Brain pericyte (primary cell): ENCODE results near the gene CLEC14A.
A peak's percentile ranks its signal among the peaks of the same experiment; 100 is the strongest.

ENCODE experiments used
- DNase-seq: peaks from one replicate; pipeline ENCODE4 v3.0.0-alpha.2; 2012; ENCODE audit warnings: low read depth, low spot score

The CLEC14A gene

DNA sequence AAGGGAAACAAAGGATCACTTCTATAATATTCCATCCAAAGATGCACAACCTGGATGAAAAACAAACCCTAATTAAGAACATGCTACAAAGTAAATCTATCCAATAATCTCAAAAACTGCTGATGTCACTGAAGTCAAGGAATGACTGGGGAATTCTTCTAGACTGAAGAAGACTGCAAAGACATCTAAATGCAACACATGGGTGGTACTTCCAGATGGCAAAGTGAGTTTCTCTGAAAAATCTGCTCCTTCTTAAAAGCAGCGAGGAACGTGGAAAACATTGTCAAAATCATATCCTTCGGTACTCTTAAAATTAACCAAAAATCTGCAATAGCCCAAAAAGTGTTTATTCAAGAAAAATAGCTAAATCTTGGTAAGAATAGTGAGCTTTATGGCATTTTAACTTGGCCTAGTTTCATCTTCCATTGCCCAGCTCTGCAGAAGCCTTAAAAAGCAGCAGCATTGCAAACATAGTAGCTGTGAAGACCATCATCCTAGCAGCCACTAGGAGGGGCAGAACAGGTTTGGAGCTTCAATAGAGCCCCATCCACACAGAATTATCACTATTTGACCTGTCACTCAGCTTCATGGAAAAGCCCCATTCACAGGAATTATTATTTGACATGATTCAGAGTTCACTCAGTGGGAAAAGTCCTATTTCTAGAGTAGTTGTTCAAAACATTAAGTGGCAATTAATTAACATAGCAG lies 7.4 kb downstream of the CLEC14A start:
- no peak for DNase-seq

DNA sequence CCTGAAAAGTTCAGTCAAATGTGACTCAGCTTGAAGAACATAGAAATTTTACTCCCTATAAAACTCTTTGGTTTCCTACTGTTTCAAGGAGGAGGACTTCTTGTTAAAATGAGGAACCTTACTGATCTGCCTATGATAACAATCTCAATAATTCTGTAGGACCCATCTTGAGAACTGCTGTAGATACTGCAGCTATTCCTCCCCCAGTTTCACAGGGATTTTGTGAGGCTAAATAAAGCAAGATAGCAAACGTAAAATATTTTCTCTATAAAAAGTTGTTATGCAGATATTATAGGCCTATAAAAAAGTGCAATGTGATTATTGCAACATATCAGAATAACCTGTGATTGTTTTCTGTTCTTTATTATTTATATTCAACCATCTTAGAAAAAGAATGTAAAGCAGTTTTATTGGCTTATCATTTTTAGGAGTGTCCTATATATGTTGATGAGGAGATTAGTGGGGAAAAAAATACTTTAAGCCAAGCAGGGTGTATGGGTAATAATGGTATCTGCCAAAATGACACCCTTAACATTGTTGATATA lies 12.1 kb downstream of the CLEC14A start:
- DNase-seq = no peak

DNA sequence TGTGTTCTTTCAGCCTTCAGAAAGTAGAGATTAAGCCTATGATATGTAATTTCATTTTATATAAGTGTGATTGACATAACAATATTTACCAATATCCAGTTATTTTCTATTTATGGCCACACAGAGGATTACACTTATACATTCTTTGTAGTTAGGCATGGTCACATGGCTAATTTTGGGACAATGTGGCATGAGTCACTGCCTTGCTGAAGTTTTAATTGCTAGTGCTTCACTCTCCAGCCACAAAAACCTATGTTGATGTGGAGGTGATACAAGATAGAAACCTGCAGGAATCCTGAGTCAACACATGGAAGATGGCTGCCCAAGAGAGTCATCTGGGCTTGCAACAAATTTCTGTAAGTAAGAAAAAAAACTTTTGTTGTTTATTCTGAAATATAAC lies 17.0 kb downstream of the CLEC14A start:
- DNase-seq = no peak

DNA sequence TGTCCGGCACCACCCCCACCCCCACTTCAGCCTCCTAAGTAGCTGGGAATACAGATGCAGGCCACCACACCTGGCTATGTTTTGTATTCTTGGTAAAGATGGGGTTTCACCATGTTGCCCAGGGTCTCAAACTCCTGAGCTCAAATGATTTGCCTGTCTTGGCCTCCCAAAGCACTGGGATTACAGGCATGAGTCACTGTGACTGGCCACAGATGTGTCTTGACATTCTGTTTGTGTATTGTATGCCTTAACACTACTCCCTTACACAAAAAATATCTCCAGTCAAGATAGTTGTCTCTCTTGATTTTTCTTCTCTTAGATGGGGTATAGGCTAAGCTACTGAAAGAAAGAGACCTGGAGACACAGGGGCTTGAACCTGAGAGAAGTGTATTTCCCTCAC lies 17.6 kb downstream of the CLEC14A start:
- DNase-seq = no peak

DNA sequence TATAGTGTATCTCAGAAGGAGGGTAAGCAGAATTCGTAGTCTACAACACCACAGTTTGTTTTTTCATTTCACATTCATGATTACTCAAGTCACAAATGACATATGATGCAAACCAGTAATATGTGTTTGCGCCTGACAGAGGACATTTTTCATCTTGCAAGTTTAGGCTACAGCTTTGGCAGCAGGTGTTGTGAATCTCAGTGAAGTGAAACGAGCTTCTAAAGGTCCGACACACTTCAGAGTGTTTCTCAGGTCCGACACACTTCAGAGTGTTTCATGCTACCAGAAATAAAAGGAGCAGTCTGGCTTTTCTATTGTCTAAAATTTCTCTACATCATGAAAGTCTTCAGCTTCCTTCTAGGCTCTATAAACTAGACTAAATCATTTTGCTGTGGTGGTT lies 22.7 kb downstream of the CLEC14A start:
- DNase-seq = no peak

DNA sequence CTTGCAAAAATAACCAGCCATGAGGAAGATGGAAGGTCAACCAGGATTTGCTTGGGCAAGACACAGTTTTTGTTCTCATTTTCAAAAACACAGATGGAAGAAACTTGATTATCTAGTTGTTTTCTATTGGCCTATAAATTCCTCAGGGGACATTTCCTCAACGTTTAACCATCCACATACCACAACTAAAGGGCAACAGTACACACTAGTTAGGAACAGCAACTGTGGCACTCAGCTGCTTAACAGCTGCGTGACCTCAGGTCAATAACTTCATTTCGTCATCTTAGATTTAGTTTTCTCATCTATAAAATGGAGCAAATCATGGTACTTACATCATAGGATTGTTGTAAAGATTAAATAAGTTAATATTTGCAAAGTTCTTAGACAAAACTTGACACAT lies 29.5 kb downstream of the CLEC14A start:
- no peak for DNase-seq

DNA sequence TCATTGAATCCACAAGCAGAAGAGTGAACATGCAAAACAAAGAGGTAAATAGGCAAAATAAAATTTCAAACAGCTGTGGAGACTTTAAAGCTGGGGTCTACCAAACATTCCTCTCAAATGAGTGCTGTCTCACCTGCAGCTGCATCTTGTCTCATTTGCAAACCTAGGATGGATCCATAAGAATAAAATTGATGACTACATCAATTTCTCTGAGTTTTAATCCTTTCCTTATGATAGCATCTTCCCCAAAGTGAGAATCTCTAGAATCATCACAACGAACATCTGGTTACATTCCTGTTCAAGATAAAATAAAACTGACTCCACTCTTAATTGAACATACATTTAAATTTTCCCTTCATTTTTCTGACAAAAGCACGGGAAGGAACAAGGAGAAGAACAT lies 29.9 kb downstream of the CLEC14A start:
- DNase-seq = no peak

DNA sequence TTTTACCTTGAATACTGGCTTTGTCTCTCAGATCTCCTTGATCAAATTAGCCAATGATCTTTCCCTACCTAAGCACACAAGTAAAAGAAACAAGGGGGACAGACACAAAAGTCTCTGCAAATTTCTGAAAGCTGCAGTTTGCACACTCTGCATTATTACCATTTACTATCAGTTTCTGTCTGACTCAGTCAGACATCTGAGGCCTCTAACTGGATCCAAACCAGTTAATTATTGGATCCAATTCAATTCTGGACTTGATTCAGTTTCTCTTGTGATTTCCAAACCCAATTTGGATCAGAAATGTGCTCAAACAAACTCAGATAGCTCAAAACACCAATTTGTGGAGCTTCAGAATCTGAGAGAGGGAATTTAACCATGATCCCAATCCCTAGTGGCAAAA lies 31.6 kb downstream of the CLEC14A start:
- DNase-seq = no peak

DNA sequence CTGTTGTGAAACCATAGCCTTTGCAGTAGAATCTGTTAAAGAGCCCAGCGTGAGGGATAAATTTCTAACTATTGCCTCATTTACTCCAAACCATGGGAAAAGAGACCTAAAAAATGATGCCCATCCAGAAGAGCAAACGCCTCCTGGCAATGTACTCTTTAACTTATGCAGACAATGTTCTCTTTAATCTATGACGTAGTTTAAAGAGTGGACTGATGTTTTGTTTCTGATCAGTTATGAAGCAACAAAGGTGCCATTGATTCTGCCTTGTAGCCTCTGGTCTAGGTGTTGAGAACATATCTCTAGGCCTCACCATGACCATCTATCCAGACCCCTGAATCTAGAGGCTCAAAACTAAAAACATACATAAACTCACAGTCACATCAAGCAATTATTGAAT lies 34.8 kb downstream of the CLEC14A start:
- no peak for DNase-seq

DNA sequence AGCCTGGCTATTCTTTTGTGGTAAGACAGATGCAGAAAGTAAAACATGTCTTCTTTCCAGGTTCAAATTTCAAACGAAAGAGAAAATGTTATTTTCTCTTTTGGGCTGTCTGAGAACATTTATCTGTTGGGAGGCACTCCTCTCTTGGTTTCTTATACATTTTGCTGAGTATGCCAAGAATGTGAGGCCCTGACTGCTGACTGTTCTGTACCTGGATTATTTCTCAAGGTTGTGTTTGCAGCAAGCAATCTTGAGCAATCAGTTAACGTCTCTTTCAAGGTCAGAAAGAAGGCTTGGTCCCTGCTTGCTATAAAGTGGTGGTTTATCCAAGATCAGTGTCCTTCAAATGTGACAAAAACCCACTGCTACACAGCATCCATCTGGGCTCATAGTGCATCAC lies 38.3 kb downstream of the CLEC14A start:
- DNase-seq = no peak

DNA sequence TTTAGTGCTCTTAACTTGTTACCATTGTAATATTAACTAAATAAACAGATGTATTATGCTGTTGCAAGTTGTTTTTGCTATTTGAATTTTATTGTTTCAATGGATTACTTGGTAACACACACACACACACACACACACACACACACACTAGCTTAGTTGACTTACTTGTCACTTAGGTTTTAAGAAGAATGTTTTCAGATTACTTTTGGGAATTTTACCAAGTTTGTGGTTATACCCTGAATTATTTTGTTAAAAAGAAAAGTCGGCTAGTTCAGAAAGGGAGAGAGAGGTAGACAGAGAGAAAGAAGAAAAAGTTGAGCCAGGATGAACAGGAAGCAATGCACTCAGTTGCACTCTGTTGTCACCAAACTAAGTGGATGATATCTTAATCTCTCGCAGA lies 42.9 kb downstream of the CLEC14A start:
- DNase-seq = no peak

DNA sequence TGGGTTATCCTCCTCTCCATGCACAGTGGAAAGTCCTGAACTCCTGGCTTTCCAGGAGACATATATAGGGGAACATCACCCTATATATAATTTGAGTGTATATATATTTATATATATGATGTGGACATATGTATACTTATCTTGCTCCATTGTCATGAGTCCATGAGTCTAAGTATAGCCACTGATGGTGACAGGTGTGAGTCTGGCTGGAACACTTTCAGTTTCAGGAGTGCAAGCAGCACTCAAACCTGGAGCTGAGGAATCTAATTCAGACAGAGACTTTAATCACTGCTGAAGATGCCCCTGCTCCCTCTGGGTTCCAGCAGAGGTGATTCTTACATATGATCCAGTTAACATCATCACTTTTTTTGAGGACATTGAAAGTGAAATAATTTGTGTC lies 43.8 kb downstream of the CLEC14A start:
- no peak for DNase-seq

DNA sequence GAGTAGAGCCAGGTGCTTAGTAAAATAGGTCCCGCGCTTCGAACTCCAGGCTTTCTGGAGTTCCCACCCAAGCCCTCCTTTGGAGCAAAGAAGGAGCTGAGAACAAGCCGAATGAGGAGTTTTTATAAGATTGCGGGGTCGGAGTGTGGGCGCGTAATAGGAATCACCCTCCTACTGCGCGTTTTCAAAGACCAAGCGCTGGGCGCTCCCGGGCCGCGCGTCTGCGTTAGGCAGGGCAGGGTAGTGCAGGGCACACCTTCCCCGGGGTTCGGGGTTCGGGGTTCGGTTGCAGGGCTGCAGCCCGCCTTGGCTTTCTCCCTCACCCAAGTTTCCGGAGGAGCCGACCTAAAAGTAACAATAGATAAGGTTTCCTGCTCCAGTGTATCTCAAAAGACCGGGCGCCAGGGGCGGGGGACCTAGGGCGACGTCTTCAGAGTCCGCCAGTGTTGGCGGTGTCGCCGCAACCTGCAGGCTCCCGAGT lies 44.6 kb downstream of the CLEC14A start:
- no peak for DNase-seq

DNA sequence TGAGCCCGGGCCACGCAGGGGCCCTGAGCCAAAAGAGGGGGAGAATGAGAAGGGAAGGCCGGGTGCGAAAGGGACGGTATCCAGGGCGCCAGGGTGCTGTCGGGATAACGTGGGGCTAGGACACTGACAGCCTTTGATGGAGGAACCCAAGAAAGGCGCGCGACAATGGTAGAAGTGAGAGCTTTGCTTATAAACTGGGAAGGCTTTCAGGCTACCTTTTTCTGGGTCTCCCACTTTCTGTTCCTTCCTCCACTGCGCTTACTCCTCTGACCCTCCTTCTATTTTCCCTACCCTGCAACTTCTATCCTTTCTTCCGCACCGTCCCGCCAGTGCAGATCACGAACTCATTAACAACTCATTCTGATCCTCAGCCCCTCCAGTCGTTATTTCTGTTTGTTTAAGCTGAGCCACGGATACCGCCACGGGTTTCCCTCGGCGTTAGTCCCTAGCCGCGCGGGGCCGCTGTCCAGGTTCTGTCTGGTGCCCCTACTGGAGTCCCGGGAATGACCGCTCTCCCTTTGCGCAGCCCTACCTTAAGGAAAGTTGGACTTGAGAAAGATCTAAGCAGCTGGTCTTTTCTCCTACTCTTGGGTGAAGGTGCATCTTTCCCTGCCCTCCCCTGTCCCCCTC lies 45.2 kb downstream of the CLEC14A start:
- no peak for DNase-seq

DNA sequence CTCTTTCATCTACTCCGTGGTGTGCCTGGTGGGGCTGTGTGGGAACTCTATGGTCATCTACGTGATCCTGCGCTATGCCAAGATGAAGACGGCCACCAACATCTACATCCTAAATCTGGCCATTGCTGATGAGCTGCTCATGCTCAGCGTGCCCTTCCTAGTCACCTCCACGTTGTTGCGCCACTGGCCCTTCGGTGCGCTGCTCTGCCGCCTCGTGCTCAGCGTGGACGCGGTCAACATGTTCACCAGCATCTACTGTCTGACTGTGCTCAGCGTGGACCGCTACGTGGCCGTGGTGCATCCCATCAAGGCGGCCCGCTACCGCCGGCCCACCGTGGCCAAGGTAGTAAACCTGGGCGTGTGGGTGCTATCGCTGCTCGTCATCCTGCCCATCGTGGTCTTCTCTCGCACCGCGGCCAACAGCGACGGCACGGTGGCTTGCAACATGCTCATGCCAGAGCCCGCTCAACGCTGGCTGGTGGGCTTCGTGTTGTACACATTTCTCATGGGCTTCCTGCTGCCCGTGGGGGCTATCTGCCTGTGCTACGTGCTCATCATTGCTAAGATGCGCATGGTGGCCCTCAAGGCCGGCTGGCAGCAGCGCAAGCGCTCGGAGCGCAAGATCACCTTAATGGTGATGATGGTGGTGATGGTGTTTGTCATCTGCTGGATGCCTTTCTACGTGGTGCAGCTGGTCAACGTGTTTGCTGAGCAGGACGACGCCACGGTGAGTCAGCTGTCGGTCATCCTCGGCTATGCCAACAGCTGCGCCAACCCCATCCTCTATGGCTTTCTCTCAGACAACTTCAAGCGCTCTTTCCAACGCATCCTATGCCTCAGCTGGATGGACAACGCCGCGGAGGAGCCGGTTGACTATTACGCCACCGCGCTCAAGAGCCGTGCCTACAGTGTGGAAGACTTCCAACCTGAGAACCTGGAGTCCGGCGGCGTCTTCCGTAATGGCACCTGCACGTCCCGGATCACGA lies 46.0 kb downstream of the CLEC14A start:
- peak; percentile 12 for DNase-seq

DNA sequence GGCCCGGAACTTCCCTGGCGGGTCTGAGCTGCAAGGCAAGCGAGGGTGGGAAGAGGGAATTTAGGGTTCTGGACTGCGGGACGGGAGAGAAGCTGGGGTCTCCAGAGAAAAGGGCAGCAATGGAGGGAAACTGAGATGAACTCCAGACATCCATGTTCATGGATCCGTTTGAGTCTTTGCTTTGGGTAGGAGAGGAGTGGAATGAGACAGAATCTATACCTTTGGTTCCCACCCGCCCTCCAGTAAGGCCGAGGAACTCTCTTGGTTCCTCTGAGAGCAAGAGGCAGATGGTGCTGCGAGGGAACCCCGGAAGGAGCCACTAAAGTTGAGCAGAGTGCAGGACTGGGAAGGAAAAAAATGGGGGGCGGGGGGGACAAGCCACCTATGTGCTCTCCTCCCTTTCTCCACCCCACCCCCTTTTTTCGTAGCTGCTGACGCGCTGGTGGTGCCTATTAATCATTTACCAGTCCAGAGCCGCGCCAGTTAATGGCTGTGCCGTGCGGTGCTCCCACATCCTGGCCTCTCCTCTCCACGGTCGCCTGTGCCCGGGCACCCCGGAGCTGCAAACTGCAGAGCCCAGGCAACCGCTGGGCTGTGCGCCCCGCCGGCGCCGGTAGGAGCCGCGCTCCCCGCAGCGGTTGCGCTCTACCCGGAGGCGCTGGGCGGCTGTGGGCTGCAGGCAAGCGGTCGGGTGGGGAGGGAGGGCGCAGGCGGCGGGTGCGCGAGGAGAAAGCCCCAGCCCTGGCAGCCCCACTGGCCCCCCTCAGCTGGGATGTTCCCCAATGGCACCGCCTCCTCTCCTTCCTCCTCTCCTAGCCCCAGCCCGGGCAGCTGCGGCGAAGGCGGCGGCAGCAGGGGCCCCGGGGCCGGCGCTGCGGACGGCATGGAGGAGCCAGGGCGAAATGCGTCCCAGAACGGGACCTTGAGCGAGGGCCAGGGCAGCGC lies 47.0 kb downstream of the CLEC14A start:
- no peak for DNase-seq

DNA sequence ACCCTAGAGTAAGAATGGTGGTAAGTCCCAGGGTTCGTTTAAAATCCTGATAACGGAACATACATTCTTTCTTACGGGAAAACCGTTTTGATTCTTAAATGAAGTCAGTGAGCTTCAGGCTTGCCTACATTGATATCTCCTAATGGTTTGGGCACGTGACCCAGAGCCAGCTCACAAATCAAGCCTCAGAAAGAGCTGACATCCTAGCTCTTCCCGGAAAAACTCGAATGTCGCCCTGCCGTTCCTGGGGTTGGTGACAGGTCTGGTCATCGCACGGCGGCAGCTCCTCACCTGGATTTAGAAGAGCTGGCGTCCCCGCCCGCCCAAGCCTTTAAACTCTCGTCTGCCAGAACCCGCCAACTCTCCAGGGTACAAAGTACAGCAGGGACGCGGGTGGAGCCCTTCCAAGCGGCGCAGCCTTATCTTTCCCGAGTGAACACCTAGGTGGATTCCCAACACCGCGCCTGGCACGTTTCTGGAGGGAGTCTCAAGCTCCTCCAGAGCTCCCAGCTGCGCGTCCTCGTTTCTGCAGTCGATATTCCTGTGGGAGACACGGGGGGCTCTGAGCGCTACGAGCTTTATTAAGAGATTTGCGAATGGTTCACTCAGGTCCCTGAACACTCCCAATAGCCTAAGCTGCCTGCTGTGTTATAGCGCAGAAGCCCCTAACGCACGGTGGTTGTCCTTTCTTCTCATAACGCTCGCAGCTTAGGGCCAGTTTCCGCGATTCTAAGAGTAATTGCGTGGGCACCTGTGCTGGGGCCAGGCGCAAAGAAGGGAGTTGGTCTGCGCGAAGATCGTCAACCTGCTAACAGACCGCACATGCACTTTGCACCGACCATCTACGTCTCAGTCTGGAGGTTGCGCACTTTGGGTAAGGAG lies 47.9 kb downstream of the CLEC14A start, which contains the start of gene SSTR1:
TSS of gene SSTR1 (plus strand) at position 169 of the 882 bp plus-strand sequence. CDS start 1,486 bp downstream, outside the sequence.
- DNase-seq = no peak

DNA sequence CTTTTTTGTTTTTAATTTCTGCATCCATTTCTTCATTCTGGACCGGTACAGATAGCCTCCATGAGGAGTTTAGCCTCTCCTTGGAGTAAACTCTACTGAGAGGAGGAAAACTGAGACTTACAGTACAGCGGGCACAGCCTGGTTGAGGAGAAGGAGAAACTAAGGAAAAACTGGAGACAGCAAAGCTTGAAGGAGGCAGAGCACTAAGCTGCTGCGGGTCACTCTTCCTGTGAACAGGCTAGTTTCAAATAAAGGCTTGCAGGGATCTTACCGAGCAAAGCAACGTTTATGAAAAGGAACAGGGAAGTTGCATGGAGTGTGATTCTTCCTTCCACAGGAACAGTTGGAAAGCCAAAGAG lies 48.5 kb downstream of the CLEC14A start:
- DNase-seq = no peak

DNA sequence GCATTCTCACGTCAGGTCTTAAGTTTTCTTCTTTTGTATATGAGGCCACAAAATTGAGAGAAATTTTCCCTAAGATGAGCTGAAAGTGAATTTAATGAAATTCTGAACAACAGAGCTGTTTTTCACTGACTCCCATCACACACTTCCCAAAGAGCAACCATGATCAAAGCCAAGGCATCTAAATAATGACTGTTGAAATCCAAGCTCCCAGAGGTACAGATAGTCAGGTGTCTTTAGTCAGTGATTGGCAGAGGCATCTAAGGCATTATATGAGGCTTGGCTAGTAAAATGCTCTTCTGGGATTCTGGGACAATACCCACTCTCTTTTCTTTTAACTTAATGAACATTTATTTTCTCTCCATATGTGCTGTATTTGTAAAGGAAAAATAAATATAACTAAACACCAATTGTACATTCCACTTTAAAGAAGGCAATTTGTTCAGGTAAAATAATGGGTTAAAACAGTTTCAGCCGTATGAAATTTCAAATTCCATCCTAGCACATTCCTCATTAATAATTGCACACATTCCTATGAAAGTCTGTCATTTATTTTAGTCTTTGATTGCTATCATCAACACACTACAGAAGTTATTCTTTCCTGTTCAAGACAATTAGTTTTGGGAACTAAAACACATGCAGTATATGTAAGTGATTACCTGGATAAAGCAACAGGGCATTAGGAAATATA lies 49.1 kb downstream of the CLEC14A start:
- no peak for DNase-seq
